ENCODE data around the gene ACSF2. TPM values are rescaled to one million over a fixed set of nuclear protein-coding genes. Genes with fewer than 3 reads are reported as not detected.
"Not testable (repeated sequence)": the region's sequence is repeated elsewhere in the genome, so short reads cannot be mapped to it uniquely, and the experiment has no call there.

The ACSF2 gene
- total RNA-seq, 1 donor from 2014 or later = 28.2 TPM

GRCh38 chr17:50396261-50397110 is 29.5 kb upstream of the ACSF2 start:
- no peaks in the 10 kb centered on the region for H3K27me3 Mint-ChIP-seq (ENCODE audit: low read depth)
- peak overlapping the region; percentile 99 for H3K4me3 Mint-ChIP-seq (ENCODE audit: low read depth)
- peaks cover 24% of the 10 kb centered on the region for H3K4me1 Mint-ChIP-seq (ENCODE audit: low read depth)
- peaks cover 46% of the 10 kb centered on the region for H3K36me3 Mint-ChIP-seq (ENCODE audit: low read depth)
- H3K27ac Mint-ChIP-seq = peak overlapping the region; percentile 97
- DNase-seq (ENCODE audit: low spot score) = no peak
- peaks cover 4% of the 10 kb centered on the region for H3K9me3 Mint-ChIP-seq
- intact Hi-C loops (cut with micrococcal nuclease) = loop anchor here (1.0 to 2.0 kb wide), 3 partner anchors 16 to 196 kb away; partner anchors contain the start of gene ACSF2

GRCh38 chr17:50397111-50397918 is 28.7 kb upstream of the ACSF2 start, which contains the start of gene LRRC59:
Gene LRRC59, minus strand, starts transcription at chr17:50397523. Its CDS starts 206 bp downstream, at chr17:50397317.
- peaks cover 42% of the 10 kb centered on the region for H3K36me3 Mint-ChIP-seq (ENCODE audit: low read depth)
- H3K9me3 Mint-ChIP-seq = peaks cover 4% of the 10 kb centered on the region
- peak; percentile 92 for DNase-seq (ENCODE audit: low spot score)

DNA sequence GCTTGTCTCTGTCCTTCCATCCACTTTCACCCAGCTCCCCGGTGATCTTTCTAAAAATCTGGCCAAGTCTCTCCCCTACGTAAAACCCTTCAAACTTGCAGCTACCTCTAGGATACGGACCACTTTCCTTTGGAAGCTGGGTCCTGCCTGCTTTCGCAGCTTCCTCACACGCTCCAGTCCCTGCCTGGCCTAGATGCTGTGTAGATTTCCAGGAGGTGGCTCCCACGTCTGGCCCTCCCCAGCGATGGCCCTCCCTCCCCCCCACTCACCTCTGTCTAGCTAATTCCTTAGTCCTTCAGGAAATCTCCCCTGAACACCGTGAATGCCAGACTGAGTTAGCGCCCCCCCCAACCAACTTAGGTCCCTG is 28.1 kb upstream of the ACSF2 start:
- Mint-ChIP-seq H3K4me3 (ENCODE audit: low read depth) (peak overlapping the region; percentile 99), H3K36me3 (ENCODE audit: low read depth) (peaks cover 36% of the 10 kb centered on the region), H3K27ac (peak overlapping the region; percentile 71), H3K4me1 (ENCODE audit: low read depth) (peaks cover 24% of the 10 kb centered on the region), H3K27me3 (ENCODE audit: low read depth) (no peaks in the 10 kb centered on the region), H3K9me3 (peaks cover 4% of the 10 kb centered on the region)
- no peak for DNase-seq (ENCODE audit: low spot score)
- intact Hi-C loops (cut with micrococcal nuclease) = loop anchor here (1.0 to 2.0 kb wide), 3 partner anchors 17 to 198 kb away; partner anchors contain the start of gene ACSF2

More at GRCh38 chr17:50397111-50397918, 28.7 kb upstream of the ACSF2 start, which contains the start of gene LRRC59:
- Mint-ChIP-seq H3K4me1 (ENCODE audit: low read depth) (peaks cover 24% of the 10 kb centered on the region), H3K27ac (peak within 1 kb of the TSS; percentile 97), H3K27me3 (ENCODE audit: low read depth) (no peaks in the 10 kb centered on the region), H3K4me3 (ENCODE audit: low read depth) (peak within 1 kb of the TSS; percentile 99)
- intact Hi-C loops (cut with micrococcal nuclease) = loop anchor here (1.0 to 2.0 kb wide), 3 partner anchors 17 to 197 kb away; partner anchors contain the start of gene ACSF2

DNA sequence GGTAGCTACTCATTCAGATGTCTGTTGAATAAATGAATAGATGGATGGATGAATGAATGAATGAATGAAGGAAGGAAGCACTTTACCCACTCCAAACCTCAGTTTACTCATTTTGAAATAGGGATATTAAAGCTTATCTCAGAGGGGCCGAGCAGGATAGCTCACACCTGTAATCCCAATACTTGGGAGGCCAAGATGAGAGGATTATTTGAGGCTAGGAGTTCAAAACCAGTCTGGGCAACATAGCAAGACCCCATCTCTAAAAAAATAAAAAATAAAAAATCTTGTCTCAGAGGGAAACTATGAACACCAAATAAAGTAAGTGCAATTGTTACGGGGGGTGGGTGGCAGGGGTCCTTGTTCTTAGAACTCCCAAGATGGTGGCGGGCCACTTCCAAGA is 27.3 kb upstream of the ACSF2 start:
- H3K9me3 Mint-ChIP-seq; H3K27ac Mint-ChIP-seq; H3K27me3 Mint-ChIP-seq (ENCODE audit: low read depth); DNase-seq (ENCODE audit: low spot score); intact Hi-C loops (cut with micrococcal nuclease); H3K4me3 Mint-ChIP-seq (ENCODE audit: low read depth): not testable (repeated sequence)
- H3K4me1 Mint-ChIP-seq (ENCODE audit: low read depth) = peaks cover 24% of the 10 kb centered on the region
- H3K36me3 Mint-ChIP-seq (ENCODE audit: low read depth) = peaks cover 28% of the 10 kb centered on the region

GRCh38 chr17:50399591-50399990 is 26.4 kb upstream of the ACSF2 start:
- H3K4me1 Mint-ChIP-seq (ENCODE audit: low read depth) = peaks cover 21% of the 10 kb centered on the region
- peaks cover 19% of the 10 kb centered on the region for H3K36me3 Mint-ChIP-seq (ENCODE audit: low read depth)
- H3K27ac Mint-ChIP-seq; DNase-seq (ENCODE audit: low spot score); H3K4me3 Mint-ChIP-seq (ENCODE audit: low read depth); H3K27me3 Mint-ChIP-seq (ENCODE audit: low read depth); intact Hi-C loops (cut with micrococcal nuclease); H3K9me3 Mint-ChIP-seq: not testable (repeated sequence)

GRCh38 chr17:50405351-50405750 is 20.7 kb upstream of the ACSF2 start:
- H3K36me3 Mint-ChIP-seq (ENCODE audit: low read depth); H3K4me1 Mint-ChIP-seq (ENCODE audit: low read depth); H3K9me3 Mint-ChIP-seq; H3K4me3 Mint-ChIP-seq (ENCODE audit: low read depth); H3K27ac Mint-ChIP-seq; intact Hi-C loops (cut with micrococcal nuclease); DNase-seq (ENCODE audit: low spot score): not testable (repeated sequence)
- H3K27me3 Mint-ChIP-seq (ENCODE audit: low read depth) = peaks cover 24% of the 10 kb centered on the region

GRCh38 chr17:50406578-50406977 is 19.4 kb upstream of the ACSF2 start:
- intact Hi-C loops (cut with micrococcal nuclease) = no loop called here
- Mint-ChIP-seq H3K36me3 (ENCODE audit: low read depth) (no peaks in the 10 kb centered on the region), H3K4me3 (ENCODE audit: low read depth) (no peak overlapping the region), H3K9me3 (no peaks in the 10 kb centered on the region), H3K27ac (no peak overlapping the region), H3K4me1 (ENCODE audit: low read depth) (no peaks in the 10 kb centered on the region), H3K27me3 (ENCODE audit: low read depth) (peaks cover 25% of the 10 kb centered on the region)
- no peak for DNase-seq (ENCODE audit: low spot score)

DNA sequence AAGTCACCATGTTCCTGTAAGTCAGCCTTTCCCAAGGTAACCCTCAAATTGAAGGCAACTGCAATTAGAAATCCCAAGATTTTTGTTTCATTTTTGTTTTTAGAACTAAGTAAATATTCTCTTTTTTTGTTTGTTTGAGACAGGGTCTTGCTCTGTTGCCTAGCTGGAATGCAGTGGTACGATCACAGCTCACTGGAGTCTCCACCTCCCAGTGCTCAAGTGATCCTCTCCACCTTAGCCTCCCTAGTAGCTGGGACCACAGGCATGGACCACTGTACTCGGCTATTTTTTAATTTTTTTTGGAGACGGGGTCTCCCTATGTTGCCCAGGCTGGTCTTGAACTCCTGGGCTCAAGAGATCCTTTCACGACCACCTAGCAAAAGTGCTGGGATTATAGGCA is 18.1 kb upstream of the ACSF2 start:
- H3K27ac Mint-ChIP-seq = no peak overlapping the region
- no peaks in the 10 kb centered on the region for H3K36me3 Mint-ChIP-seq (ENCODE audit: low read depth)
- no peaks in the 10 kb centered on the region for H3K4me1 Mint-ChIP-seq (ENCODE audit: low read depth)
- H3K27me3 Mint-ChIP-seq (ENCODE audit: low read depth) = peaks cover 34% of the 10 kb centered on the region
- intact Hi-C loops (cut with micrococcal nuclease) = no loop called here
- H3K9me3 Mint-ChIP-seq = no peaks in the 10 kb centered on the region
- DNase-seq (ENCODE audit: low spot score) = no peak
- no peak overlapping the region for H3K4me3 Mint-ChIP-seq (ENCODE audit: low read depth)

GRCh38 chr17:50412188-50412732 is 13.8 kb upstream of the ACSF2 start:
- Mint-ChIP-seq H3K4me3 (ENCODE audit: low read depth) (no peak overlapping the region), H3K9me3 (no peaks in the 10 kb centered on the region), H3K4me1 (ENCODE audit: low read depth) (no peaks in the 10 kb centered on the region), H3K27me3 (ENCODE audit: low read depth) (peaks cover 30% of the 10 kb centered on the region), H3K27ac (no peak overlapping the region), H3K36me3 (ENCODE audit: low read depth) (no peaks in the 10 kb centered on the region)
- DNase-seq (ENCODE audit: low spot score) = no peak
- intact Hi-C loops (cut with micrococcal nuclease) = no loop called here

DNA sequence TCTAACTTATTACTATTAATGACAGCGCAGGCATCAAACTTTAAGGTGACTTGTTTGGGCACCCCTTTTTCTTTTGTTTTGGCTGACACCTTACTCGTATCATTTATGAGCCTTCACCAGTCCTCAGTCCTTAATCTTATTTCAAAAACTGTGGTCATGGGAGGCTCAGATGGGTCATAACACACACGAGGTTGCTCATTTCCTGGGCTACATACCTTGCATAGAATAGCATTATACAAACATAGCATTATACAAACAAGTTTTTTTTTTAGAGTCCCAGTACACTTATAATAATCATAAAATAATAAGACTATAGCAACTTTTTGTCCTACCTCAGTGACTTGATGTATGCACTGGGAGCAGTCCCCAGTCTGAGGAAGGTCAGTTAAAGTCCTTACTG is 11.2 kb upstream of the ACSF2 start:
- DNase-seq (ENCODE audit: low spot score) = no peak
- no peaks in the 10 kb centered on the region for H3K36me3 Mint-ChIP-seq (ENCODE audit: low read depth)
- H3K4me1 Mint-ChIP-seq (ENCODE audit: low read depth) = no peaks in the 10 kb centered on the region
- no peak overlapping the region for H3K4me3 Mint-ChIP-seq (ENCODE audit: low read depth)
- H3K9me3 Mint-ChIP-seq = no peaks in the 10 kb centered on the region
- H3K27me3 Mint-ChIP-seq (ENCODE audit: low read depth) = peaks cover 31% of the 10 kb centered on the region
- no peak overlapping the region for H3K27ac Mint-ChIP-seq
- intact Hi-C loops (cut with micrococcal nuclease) = no loop called here

DNA sequence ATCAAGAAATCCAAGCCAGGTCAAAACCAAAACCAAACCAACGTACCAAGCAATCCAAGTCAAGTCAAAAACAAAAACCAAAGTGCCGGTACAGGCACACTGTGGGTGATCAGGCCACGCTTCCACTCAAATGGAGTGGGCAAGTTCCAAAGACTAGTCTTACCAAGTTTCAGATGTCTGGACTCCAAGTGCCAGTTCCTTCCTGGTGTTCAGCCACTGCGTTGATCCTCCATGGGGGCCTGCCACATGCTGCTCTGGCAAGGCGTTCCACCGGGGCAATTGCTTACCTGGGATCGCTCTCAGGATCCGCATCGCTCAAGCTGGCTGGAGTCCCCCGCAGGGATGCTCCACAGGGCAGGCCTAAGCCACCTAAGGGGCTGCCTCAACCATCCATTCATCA is 6.4 kb upstream of the ACSF2 start:
- H3K36me3 Mint-ChIP-seq (ENCODE audit: low read depth); H3K4me3 Mint-ChIP-seq (ENCODE audit: low read depth); DNase-seq (ENCODE audit: low spot score); intact Hi-C loops (cut with micrococcal nuclease); H3K27ac Mint-ChIP-seq; H3K9me3 Mint-ChIP-seq: not testable (repeated sequence)
- Mint-ChIP-seq H3K4me1 (ENCODE audit: low read depth) (peaks cover 13% of the 10 kb centered on the region), H3K27me3 (ENCODE audit: low read depth) (peaks cover 16% of the 10 kb centered on the region)

GRCh38 chr17:50420419-50421112 is 5.5 kb upstream of the ACSF2 start:
- intact Hi-C loops (cut with micrococcal nuclease) = no loop called here
- no peak for DNase-seq (ENCODE audit: low spot score)
- H3K4me1 Mint-ChIP-seq (ENCODE audit: low read depth) = peaks cover 19% of the 10 kb centered on the region
- H3K9me3 Mint-ChIP-seq = no peaks in the 10 kb centered on the region
- no peak overlapping the region for H3K4me3 Mint-ChIP-seq (ENCODE audit: low read depth)
- no peak overlapping the region for H3K27ac Mint-ChIP-seq
- H3K36me3 Mint-ChIP-seq (ENCODE audit: low read depth) = no peaks in the 10 kb centered on the region
- peaks cover 13% of the 10 kb centered on the region for H3K27me3 Mint-ChIP-seq (ENCODE audit: low read depth)
